Activated naive CD4-positive, alpha-beta T cell (primary cell): ENCODE measurements around the gene DNAJC27.
A peak's percentile ranks its signal among the peaks of the same experiment; 100 is the strongest.

Source experiments
- DNase-seq, 4 experiments: peaks; one replicate each; lab custom pipeline; 2025; lab: John Stamatoyannopoulos, UW

The DNAJC27 gene

DNA sequence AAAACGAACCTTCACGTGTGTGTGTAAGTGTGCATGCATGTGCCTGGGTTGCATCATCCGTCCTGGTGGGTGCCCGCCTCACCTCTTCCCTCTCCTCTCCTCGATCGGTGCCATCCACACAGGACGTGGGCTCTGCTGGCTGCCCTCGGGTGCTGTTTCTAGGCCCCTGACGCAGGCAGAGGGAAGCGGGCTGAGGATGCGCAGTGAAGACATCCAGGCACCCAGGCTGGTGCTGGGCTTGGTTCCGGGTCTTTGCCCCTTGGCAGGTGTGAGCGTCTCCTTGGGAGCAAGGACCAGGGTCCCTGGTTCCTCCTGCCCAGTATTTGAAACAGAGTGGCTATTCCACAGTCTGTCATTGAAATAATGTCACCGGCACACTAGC is 45.5 kb downstream of the DNAJC27 start:
- no peak for DNase-seq

DNA sequence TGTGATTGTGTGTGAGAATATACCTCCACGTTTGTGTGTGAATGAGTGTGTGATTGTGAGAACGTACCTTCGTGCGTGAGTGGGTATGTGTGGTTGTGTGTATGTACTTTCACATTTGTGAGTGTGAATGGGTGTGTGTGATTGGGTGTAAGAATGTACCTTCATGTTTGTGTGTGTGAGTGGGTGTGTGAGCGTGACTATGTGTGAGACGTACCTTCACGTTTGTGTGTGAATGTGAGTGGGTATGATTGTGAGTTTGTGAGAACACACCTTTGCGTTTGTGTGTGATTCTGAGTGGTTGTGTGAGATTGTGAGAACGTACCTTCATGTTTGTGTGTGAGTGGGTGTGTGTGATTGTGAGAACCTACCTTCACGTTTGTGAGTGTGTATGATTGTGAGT is 45.9 kb downstream of the DNAJC27 start:
- no peak for DNase-seq

DNA sequence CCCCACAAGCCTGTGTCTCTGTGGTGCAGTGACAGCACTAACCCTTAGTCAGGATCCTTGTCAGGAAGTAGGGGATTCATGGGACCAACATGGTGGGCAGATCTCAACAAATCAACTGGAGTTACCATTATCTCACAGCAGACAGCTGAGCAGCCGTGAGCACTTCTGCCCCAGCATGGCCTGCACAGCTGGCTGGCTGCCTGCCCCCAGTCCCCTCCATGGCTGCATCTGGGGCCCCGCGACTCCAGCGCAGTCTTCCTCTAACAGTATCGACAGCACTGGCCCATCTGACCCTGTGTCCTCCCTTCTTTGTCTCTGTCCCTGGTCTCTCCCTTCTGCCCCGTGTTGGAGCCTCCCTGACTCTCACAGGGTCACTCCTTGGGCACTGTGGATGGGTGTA is 47.0 kb downstream of the DNAJC27 start:
- no peak for DNase-seq

DNA sequence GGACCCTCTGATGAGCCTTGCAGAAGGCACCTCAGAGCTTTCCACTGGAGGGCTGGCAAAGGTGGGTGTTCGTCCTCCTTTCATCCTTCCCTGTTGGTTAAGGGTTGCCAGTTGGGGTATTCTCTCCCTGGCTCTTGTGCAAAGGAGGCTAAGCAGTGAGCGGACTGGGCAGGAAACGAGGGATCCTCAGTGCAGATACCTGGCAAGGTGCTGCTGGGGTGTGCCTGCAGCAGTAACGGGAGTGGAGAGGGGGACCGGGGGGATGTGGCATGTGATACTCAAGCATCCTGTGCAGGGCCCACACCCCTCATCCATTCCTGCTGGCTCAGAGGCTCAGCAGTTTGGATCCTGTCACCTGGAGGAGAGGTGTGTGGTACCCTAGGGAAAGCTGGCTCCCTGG is 47.5 kb downstream of the DNAJC27 start:
- DNase-seq = no peak

DNA sequence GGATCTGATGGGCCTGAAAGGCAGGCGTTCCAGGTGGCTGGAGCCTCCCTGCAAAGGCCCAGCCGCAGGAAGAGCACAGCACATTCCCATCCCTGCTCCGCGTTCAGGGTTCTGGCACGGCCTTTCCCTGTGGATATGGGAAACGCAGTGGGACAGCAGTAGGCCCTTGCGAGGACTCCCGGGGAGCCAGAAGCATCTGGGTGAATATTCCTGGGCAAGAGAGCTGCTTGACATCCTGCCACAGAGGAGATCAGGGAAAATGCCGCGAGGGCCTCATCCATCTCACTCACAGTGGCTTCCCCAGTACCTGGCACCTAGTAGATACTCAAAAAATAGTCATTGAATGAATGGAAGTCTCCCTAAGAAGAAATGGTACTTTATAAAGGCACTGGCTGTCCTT is 48.6 kb downstream of the DNAJC27 start:
- no peak for DNase-seq

DNA sequence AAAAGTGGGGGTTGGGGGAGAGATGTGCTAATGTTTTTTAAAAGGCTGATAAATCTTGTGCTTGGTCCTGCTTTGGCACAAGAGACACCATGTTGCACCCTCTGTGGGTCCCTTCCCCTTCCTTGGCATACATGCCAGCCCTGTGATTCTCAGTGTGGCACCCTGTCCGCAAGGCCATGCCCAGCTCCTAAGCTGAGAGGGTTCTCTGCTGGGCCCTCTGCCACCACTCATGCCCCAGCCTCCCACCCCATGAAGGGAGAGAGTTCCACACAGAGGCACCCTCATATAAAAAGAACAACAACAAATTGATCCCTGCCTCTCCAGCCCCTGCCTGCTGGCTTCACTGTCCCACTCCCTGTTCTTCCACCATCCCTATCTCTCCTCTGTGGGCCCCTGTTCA is 49.2 kb downstream of the DNAJC27 start:
- DNase-seq = no peak

DNA sequence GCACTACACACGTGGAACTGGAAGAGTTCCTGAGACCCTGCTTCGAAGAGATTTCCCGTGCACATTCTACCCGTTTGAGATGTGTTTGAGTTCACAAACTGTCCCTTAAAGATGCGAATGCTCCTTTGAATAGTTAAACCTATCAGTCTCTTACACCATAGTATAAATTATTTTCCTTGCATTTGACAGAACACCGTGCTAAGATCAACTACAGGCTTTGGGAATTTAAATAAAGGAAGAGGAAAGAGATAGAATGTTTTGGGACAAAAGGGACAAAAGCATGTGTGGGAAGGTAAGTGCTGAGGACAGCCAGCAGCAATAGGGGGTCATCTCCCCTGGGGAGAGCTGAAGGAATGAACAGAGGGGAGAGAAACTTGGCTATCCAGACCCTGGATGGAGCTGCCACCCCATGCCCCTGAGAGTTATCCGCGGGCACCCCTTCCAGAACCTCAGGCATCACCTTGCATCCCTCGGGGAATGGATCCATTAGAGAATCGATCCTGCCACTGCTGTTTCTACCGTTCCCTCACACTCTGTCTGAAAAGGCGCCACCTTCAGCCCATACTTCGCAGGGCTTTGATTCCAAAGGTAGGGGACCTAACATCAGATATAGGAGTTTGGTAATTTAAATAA is 50.8 kb downstream of the DNAJC27 start:
- no peak for DNase-seq

DNA sequence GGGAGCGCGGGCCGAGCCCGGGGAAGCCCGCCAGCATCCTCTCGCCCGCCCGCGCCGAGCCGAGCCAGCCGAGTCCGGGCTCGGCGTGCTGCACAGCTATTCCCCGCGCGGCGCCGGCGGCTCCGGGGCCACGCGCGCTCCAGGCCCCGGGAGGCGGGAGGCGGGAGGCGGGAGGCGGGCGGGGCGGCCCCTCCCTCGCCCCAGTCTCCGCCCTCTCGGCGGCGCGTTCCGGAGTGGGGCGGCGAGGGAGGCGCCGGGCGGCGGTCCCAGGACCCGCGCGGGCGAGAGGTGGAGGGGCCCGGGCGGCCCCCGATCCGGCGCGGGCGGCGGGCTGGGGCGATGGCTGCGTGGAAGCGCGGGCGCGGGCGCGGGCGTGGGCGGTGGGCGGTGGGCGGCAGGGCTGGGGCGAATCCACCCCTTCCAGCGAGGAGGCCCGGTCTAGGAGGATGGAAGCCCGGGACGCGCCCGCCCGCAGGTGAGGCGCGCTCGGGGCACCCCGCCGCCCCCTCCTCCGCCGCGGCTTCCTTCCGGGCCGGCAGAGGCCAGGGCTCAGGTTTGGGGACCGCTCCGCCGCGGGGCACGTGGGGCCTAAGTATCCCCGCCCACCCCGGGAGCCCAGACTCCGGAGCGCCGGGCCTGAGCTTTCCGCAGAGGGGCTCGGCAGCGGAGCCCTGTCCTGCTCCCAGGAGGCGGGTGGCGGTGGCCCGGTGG is 51.5 kb downstream of the DNAJC27 start, which contains the start of gene ADCY3:
ADCY3 (minus strand) TSS at position 140 of the 711 bp plus-strand sequence. CDS start 1,250 bp downstream, outside the sequence.
- peak in 3 of 4 experiments; percentile 15 to 51 (median 23) for DNase-seq

DNA sequence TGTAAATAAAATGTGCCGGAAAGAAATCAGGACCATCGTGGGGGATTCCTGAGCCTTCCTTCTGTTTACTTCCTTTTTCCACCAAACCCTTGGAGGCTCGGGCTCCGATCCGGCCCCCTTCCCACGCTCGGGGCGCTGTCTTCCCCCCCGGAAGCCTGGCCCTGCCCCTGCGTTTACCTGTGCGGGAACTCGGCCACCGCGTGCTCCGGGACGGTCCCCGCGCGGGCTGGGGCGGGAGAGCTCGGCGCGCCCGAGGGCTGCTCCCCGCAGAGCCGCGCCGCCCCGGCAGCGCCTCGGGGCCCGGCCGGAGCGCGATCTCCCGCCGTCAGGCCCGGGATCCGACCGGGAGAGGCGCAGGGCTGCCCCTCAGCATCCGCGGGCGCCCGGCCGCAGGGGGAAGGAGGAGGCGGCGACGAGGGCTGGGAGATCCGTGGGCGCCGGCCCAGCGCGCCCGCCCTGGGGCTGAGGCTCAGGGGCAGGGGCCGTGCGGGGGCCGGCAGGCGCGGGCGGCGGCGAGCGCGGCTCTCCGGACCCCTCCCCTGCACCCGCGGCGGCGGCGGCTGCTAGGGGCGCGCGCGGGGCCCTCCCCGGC is 52.2 kb downstream of the DNAJC27 start:
- DNase-seq = no peak

DNA sequence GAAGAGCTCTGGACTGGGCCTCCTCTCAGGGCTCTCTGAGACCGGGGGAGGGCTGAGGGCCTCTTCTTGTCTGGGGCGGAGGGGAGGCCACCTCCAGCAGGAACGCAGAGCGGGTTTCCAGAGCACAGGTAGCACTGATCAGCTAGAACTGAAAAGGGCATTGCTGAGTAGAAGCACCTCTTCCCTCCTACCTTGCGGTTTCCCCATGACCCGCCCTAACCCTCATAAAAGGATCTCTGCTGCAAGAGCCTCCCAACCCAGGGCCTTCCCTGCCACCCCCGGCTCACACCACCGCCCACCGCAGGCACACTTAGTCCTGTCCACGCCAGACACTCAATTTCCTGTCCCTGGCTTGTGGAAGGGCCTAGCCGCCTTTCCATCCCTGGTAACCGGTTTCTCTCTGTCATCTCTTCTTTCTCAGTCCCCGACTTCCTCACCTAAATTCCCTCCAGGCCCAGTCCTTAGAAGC is 52.7 kb downstream of the DNAJC27 start:
- DNase-seq = peak in 2 of 4 experiments; percentile 19 to 24

DNA sequence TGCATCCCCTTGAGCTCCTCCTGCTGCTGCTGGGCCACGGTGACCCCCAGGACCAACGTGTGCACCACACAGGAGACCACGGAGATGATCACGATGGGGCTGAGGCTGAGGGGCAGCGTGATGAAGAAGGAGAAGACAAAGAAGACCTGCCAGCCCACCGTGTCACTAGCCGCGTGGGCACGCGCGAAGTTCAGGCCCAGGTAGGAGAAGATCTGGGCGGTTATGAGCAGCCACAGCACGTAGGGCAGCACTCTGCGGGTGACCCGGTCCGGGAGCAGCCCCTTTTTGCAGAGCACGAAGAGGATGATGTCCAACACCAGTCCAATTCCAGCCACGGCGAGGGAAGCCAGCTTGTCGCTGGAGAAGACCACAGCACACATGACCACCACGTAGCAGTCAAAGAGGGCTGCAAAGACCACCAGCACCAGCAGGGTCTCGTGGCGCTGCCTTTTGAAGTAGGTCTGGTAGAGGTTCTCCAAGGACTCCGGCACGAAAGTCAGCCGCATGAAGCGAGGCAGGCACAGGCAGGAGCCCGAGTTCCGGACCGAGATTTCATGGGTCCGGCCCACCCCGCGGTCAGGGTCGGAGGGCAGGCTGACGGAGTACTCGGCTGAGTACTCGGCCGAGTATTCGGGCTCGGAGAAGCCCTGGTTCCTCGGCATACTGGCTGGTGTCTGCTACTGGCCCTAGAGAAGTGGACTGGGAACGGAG is 53.3 kb downstream of the DNAJC27 start:
- DNase-seq = no peak

DNA sequence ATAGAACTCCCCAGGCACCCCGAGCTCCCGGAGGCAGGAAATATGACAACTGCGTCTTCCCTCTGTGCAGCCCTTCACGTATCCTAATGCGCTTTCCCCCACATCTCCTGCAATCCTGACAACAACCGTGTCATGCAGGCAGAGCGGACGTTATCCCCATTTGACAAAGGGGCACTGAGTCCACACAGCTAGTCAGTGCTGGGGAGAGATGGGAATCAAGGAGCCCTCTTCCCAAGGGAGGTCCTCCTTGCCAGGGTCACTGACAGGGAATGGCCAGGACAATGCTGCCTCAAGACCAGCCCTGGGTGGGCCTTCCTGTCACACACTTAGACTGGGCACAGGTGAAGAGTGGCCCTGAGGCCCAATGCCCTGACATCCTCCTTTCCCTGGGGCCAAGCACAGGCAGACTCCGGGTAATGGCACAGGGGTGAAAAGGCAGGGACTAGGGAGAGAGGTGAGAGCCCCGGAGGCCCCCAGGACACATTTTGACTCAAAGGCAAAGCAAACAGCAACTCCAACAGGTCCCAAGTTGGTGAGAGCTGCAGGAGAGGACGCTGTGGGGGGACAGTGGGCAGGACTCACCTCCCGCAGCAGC is 53.9 kb downstream of the DNAJC27 start:
- no peak for DNase-seq

DNA sequence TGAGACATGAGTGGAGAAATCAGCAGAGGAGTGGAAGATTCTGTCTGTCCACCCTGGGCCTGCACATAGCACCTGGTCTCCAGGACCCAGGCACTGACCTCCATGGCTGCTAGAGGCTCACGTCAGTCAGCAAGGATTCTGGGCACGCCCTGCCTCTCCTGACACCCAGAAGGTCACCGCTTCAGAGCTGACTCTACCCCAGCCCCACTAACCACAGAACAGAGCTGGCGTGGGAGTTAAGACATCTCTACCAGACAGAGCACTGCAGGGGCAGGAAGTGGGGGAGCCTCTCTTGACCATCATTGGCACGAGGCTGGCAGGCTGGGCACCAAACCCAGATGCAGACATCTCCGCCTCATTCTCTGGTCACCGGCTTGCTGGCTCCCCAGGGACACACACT is 54.7 kb downstream of the DNAJC27 start:
- DNase-seq = no peak

DNA sequence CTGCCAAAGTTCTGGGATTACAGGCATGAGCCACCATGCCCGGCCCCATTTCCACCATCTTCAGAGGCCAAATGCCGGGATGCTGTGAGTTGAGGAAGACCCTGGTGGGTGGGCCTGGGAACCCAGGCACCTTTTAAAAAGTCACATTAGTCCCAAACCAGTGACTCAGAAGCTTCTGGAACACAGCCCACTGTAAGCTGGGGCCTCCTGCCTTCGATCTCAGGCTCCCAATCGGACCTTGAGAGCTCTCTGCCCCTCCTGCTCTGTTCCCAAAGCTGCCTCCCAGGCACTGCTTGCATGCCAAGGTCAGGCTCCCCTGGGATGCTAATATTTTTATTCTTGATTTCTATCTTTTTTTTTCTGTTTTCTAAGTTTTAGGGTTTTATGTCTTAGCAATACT is 56.0 kb downstream of the DNAJC27 start:
- no peak for DNase-seq

DNA sequence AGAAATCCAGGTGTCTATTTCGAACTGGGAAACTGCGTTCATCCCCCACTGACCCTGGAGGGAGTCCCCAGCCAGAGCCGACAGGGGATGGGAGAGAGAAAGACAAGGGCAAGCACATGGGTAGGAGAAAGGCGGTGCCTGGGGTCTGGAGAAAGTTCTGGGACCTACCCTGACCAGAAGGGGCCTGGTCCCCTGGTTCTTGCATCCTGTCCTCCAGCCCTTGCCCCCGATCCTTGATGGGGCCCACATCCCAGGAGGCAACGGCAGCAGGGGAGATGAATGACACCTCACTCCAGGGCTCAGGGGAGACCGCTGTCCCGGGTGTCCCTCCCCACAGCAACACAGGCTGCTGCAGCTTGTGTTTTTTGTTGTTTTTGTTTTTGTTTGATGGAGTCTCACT is 56.6 kb downstream of the DNAJC27 start:
- DNase-seq = no peak

DNA sequence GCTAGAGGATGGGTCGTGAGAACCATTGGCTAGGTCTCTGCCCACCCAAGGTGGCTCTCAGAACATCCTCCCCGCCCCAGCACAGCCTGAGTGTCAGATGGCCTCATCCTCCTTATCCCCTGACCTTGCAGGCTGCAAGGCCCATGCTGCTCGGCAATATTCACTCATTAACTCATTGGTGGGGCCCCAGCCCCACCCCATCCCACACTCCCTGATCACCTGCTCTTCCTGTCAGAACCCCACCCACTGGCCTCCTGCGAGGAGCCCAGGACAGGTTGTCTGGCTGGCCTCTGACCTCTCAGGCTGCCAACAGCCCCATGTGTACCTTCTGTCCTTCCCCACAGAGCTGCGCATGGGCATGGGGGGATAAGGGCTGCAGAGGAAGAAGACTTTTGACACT is 57.0 kb downstream of the DNAJC27 start:
- DNase-seq = no peak

DNA sequence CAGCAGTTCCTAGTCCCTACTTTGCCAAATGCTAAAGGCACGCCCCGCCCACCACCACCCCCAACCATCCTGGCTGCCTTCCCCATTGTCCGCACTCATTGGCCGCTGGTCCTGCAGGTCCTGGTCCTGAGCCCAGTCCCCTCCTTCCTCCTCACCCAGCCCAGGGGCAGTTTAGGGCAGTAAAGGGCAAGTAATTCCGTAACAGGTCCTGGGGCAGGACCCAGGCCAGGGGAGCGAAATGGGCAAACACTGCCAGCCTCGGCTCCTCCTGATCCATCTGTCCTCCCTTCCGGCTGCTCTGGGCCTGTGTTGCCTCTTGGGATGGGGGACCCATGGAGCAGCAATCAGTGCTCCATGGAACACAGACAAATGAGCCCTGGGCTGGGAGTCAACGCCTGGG is 57.8 kb downstream of the DNAJC27 start:
- no peak for DNase-seq

DNA sequence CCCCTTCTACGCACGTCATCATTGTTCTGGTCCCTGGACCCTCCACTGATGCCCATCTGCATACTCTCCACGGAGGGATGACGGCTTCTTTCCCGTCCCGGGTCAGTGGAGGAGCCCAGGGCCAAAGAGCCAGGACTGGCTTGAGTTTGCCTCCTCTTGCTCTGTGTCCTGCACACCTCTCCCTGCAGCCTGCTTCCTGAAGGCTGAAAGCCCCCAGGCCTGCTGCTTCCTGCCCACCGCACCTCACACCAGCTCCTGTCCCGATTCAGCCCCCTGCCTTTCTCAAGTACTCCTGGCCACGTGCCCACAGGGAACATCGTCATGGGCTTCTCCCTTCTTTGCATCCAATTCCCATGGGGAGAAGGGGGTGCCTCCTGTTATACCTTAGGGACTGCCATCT is 58.8 kb downstream of the DNAJC27 start:
- DNase-seq = no peak

DNA sequence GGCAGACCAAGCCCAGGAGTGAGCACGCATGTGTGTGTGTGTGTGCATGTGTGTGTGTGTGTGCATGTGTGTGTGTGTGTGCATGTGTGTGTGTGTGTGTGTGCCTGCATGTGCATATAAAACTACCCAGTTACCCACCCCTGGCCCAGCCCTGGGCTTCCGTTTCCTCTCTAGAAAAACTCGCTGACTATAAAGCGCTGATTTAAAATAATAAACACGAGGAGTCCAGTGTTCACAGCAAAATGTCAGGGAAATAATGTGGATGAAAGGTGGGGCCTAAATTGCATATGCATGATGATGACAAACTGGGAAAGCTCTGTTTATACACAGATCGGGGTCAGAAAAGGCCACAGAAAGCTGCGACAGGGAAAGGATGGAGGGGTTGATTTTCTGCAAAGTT is 59.2 kb downstream of the DNAJC27 start:
- DNase-seq = no peak

DNA sequence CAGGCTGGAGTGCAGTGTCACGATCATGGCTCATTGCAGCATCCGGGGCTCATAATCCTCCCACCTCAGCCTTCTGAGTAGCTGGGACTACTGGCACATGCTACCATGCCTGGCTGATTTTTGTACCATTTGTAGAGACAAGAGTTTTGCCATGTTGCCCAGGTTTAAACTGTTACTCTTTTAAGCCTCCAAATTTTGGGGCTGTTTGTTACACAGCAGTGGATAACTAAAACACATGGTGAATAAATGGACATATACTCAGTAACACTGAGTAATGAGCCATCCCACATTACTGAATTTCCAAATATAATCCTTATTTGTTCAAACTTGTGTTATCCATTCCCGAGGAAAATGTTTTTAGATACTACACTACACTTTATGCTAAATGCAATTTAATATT is 61.5 kb downstream of the DNAJC27 start:
- DNase-seq = no peak

DNA sequence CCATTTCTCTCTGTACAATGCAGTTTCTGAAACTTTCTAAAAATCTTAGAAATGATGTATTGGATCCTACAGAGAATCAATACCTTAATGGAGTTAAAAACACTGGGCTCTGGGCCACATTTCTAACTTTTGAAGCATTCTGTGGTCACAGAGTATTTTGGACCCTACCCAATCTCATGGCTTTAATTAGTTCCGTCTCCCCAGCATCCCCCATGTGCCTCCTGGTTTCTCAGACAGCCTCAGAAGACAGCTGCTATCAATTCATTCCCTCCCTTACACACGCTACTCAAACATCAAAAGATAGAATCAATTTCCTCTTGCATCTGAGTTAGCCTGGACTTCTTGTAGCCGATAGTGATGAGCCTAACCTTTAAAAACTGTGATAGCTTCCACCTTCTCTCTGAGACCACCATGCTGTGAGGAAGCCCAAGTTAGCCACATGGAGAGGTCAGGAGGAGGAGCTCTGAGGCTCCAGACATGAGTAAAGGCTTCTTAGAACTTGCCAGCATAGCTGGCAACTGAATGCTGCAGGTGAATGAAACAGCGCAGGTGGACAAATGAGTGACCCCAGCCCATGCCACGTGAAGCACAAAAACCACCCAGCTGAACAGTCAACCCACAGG is 62.1 kb downstream of the DNAJC27 start:
- DNase-seq = no peak

DNA sequence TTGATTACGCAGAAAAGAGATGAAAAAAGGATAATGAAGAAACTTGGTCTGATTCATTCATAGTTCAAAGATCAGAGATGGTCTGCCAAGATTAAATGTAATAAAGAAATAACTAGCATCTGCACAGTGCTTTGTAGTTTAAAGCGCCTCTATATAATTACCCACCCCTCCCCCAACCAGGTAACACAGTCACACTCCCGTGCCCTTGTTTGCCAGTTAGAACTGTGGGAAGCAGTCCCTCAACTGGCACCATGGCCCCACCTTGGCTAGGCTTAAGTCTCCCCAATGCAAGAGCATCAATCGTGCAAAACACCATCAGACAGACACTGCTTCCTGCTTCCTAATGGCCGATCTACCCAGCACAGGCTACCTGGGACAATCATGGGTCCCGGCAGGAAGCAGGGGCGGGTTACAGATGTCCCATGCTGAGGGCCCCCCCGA is 63.3 kb downstream of the DNAJC27 start:
- DNase-seq = no peak
